RPMI8226 (cell line): ENCODE data around the gene SYT17.

Experiments used
- DNase-seq: peaks from one replicate; pipeline ENCODE4 v3.0.0-alpha.2; 2015

Gene SYT17

GRCh38 chr16:19266774-19267173 lies 98.7 kb downstream of the SYT17 start:
- no peak for DNase-seq

- no peak for DNase-seq
Observed at GRCh38 chr16:19269098-19269497, 101.1 kb downstream of the SYT17 start.

- DNase-seq, result no peak
Observed at GRCh38 chr16:19274165-19274797, 106.2 kb downstream of the SYT17 start.

- DNase-seq, result no peak
Observed at GRCh38 chr16:19278403-19278802, 110.4 kb downstream of the SYT17 start.

- DNase-seq, result no peak
Observed at GRCh38 chr16:19281246-19281645, 113.2 kb downstream of the SYT17 start.

GRCh38 chr16:19282101-19282500 lies 114.1 kb downstream of the SYT17 start:
- peak; percentile 59 for DNase-seq

- peak; percentile 73 for DNase-seq
Observed at GRCh38 chr16:19283637-19284036, 115.6 kb downstream of the SYT17 start.

- peak; percentile 91 for DNase-seq
Observed at GRCh38 chr16:19284207-19284606, 116.2 kb downstream of the SYT17 start.

- no peak for DNase-seq
Observed at GRCh38 chr16:19285431-19285830, 117.4 kb downstream of the SYT17 start, which contains the start of gene CLEC19A. CLEC19A (plus strand) TSS chr16:19285731; CDS start chr16:19285852, 121 bp downstream.

GRCh38 chr16:19286827-19287226 lies 118.8 kb downstream of the SYT17 start:
- no peak for DNase-seq

- DNase-seq, result no peak
Observed at GRCh38 chr16:19287241-19287640, 119.2 kb downstream of the SYT17 start.

- no peak for DNase-seq
Observed at GRCh38 chr16:19288872-19289799, 121.1 kb downstream of the SYT17 start.

GRCh38 chr16:19289811-19290485 lies 121.9 kb downstream of the SYT17 start:
- peak; percentile 51 for DNase-seq

- DNase-seq, result no peak
Observed at GRCh38 chr16:19290860-19291259, 122.8 kb downstream of the SYT17 start.

- peak; percentile 77 for DNase-seq
Observed at GRCh38 chr16:19291475-19291874, 123.4 kb downstream of the SYT17 start.

GRCh38 chr16:19292186-19292585 lies 124.1 kb downstream of the SYT17 start:
- DNase-seq, result no peak

- peak; percentile 88 for DNase-seq
Observed at GRCh38 chr16:19294156-19294649, 126.2 kb downstream of the SYT17 start.

GRCh38 chr16:19295393-19295792 lies 127.4 kb downstream of the SYT17 start:
- no peak for DNase-seq

GRCh38 chr16:19297454-19297853 lies 129.4 kb downstream of the SYT17 start:
- no peak for DNase-seq

- no peak for DNase-seq
Observed at GRCh38 chr16:19299565-19299964, 131.5 kb downstream of the SYT17 start.

- no peak for DNase-seq
Observed at GRCh38 chr16:19301931-19302330, 133.9 kb downstream of the SYT17 start.

- no peak for DNase-seq
Observed at GRCh38 chr16:19304750-19305149, 136.7 kb downstream of the SYT17 start.

- DNase-seq, result no peak
Observed at GRCh38 chr16:19305443-19305842, 137.4 kb downstream of the SYT17 start.
